NCI-H1436 treated with DMSO at 0.1 percent for 48 hours (cell line): ENCODE results near the gene RND2.

Experiments used
- DNase-seq: peaks from one replicate; lab custom pipeline; 2025; lab: John Stamatoyannopoulos, UW

The RND2 gene

DNA sequence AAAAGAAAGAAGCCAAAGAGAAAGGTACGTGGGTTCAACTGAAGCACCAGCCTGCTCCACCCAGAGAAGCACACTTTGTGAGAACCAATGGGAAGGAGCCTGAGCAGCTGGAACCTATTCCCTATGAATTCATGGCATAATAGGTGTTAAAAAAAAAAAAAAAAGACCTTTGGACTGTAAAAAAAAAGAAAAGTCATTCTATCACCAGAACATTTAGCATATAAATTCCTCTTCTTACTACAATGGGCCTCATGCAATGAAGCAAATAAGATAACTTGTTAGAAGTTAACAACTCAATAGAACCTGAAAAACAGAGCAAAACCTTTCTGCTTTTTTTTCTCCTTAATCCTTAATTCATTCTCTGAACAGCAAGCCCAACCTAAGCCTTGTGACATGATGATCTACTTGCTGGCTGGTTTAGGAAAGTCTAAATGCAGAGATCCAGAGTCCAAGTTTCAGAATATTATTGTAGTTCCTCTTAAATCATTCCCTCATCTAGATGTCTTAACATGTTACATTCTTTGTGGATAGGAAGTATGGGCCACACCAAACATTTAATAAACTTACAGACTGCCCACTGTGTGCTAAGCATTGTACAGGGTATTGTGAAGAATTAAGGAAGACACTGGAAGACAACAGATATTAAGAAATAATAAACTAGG is 54.7 kb downstream of the RND2 start:
- DNase-seq: no peak
